ENCODE measurements around the gene MAP3K20. TPM values are rescaled to one million over a fixed set of nuclear protein-coding genes. Genes with fewer than 3 reads are reported as not detected.
"Not testable (repeated sequence)": the region's sequence is repeated elsewhere in the genome, so short reads cannot be mapped to it uniquely, and the experiment has no call there.

Gene MAP3K20
- total RNA-seq, 2 donors from 2014 or later = 22.6 to 38.9 TPM

GRCh38 chr2:173291412-173291811, 215.8 kb downstream of the MAP3K20 start:
- no peak for DNase-seq
- no peak for TF ChIP-seq CTCF (IDR thresholded peaks at IDR 0.05)

GRCh38 chr2:173296235-173296634, 220.6 kb downstream of the MAP3K20 start:
- H3K9me3 ChIP-seq = peaks cover 4% of the 10 kb centered on the region
- no peaks in the 10 kb centered on the region for H3K27me3 ChIP-seq
- intact Hi-C loops (cut with DNase I) = no loop called here
- TF ChIP-seq CTCF (IDR thresholded peaks at IDR 0.05) = no peak
- H3K27ac ChIP-seq = no peak overlapping the region
- H3K4me1 ChIP-seq = no peaks in the 10 kb centered on the region
- no peak for DNase-seq
- no peak overlapping the region for H3K4me3 ChIP-seq
- no peak overlapping the region for H3K9ac ChIP-seq (ENCODE audit: low read depth in 2 of 2, low read length in 2 of 2)
- H3K36me3 ChIP-seq = no peaks in the 10 kb centered on the region

More at GRCh38 chr2:173291412-173291811, 215.8 kb downstream of the MAP3K20 start:
- Histone ChIP-seq H3K4me3 (no peak overlapping the region), H3K9me3 (no peaks in the 10 kb centered on the region), H3K4me1 (no peaks in the 10 kb centered on the region), H3K27ac (no peak overlapping the region), H3K27me3 (no peaks in the 10 kb centered on the region), H3K9ac (ENCODE audit: low read depth in 2 of 2, low read length in 2 of 2) (no peak overlapping the region), H3K36me3 (no peaks in the 10 kb centered on the region)
- intact Hi-C loops (cut with DNase I) = no loop called here

- no peak overlapping the region for H3K4me3 ChIP-seq
- H3K4me1 ChIP-seq = no peaks in the 10 kb centered on the region
- H3K9ac ChIP-seq (ENCODE audit: low read depth in 2 of 2, low read length in 2 of 2) = no peak overlapping the region
- no peak overlapping the region for H3K27ac ChIP-seq
- intact Hi-C loops (cut with DNase I) = no loop called here
- H3K27me3 ChIP-seq = no peaks in the 10 kb centered on the region
- H3K36me3 ChIP-seq = no peaks in the 10 kb centered on the region
- TF ChIP-seq CTCF (IDR thresholded peaks at IDR 0.05) = no peak
- DNase-seq = peak; percentile 13
- peaks cover 4% of the 10 kb centered on the region for H3K9me3 ChIP-seq
These were observed 223.0 kb downstream of the MAP3K20 start for GRCh38 chr2:173298536-173299097.

- H3K4me1 ChIP-seq = no peaks in the 10 kb centered on the region
- no peak for DNase-seq
- intact Hi-C loops (cut with DNase I) = no loop called here
- peaks cover 4% of the 10 kb centered on the region for H3K9me3 ChIP-seq
- no peak overlapping the region for H3K4me3 ChIP-seq
- TF ChIP-seq CTCF (IDR thresholded peaks at IDR 0.05) = no peak
- no peak overlapping the region for H3K9ac ChIP-seq (ENCODE audit: low read depth in 2 of 2, low read length in 2 of 2)
- no peaks in the 10 kb centered on the region for H3K36me3 ChIP-seq
- H3K27ac ChIP-seq = no peak overlapping the region
- no peaks in the 10 kb centered on the region for H3K27me3 ChIP-seq
These were observed 224.1 kb downstream of the MAP3K20 start for GRCh38 chr2:173299764-173300163.

- no peak for TF ChIP-seq CTCF (IDR thresholded peaks at IDR 0.05)
- no peaks in the 10 kb centered on the region for H3K27me3 ChIP-seq
- DNase-seq = no peak
- no peak overlapping the region for H3K27ac ChIP-seq
- no peaks in the 10 kb centered on the region for H3K36me3 ChIP-seq
- no peak overlapping the region for H3K4me3 ChIP-seq
- H3K9me3 ChIP-seq = peaks cover 4% of the 10 kb centered on the region
- intact Hi-C loops (cut with DNase I) = no loop called here
- H3K9ac ChIP-seq (ENCODE audit: low read depth in 2 of 2, low read length in 2 of 2) = no peak overlapping the region
- no peaks in the 10 kb centered on the region for H3K4me1 ChIP-seq
These were observed 224.8 kb downstream of the MAP3K20 start for GRCh38 chr2:173300458-173300857.

- H3K27ac ChIP-seq; DNase-seq; H3K4me3 ChIP-seq; H3K9ac ChIP-seq (ENCODE audit: low read depth in 2 of 2, low read length in 2 of 2); intact Hi-C loops (cut with DNase I); H3K9me3 ChIP-seq; H3K4me1 ChIP-seq; H3K27me3 ChIP-seq; H3K36me3 ChIP-seq: not testable (repeated sequence)
These were observed 225.9 kb downstream of the MAP3K20 start for GRCh38 chr2:173301549-173301948.

All from colonic mucosa (tissue), 4 donors.